Skeletal muscle tissue (tissue), 4 donors: ENCODE measurements around the gene NDUFB7. TPM values are rescaled to one million over a fixed set of nuclear protein-coding genes. Genes with fewer than 3 reads are reported as not detected.
A peak's percentile ranks its signal among the peaks of the same experiment; 100 is the strongest.
"Not testable (repeated sequence)": the region's sequence is repeated elsewhere in the genome, so short reads cannot be mapped to it uniquely, and the experiment has no call there.

Experiments used
- H3K27ac ChIP-seq: one replicate; pipeline ENCODE4 v1.7.0; 2013; ENCODE audit warnings: mild to moderate bottlenecking, low read depth, low read length, inconsistent platforms
- H3K27me3 ChIP-seq, 3 donors: one replicate each; pipeline ENCODE4 v1.7.0; 2013; ENCODE audit warnings: low read length in 3 of 3; ENCODE audit not compliant: control insufficient read depth in 3 of 3, insufficient read depth in 3 of 3
- H3K36me3 ChIP-seq, 3 donors: one replicate each; pipeline ENCODE4 v1.7.0; 2013; ENCODE audit warnings: low read length in 3 of 3; ENCODE audit not compliant: control insufficient read depth in 3 of 3, insufficient read depth in 3 of 3
- H3K4me1 ChIP-seq, 3 donors: one replicate each; pipeline ENCODE4 v1.7.0; 2013; ENCODE audit warnings: low read length in 3 of 3, mild to moderate bottlenecking in 3 of 3; ENCODE audit not compliant: control insufficient read depth in 3 of 3, insufficient read depth in 3 of 3
- H3K4me3 ChIP-seq, 3 donors: one replicate each; pipeline ENCODE4 v1.7.0; 2013; ENCODE audit warnings: low read length in 3 of 3
- H3K9ac ChIP-seq, 3 donors: one replicate each; pipeline ENCODE4 v1.7.0; 2013; ENCODE audit warnings: low read length in 3 of 3, mild to moderate bottlenecking in 3 of 3, moderate library complexity in 2 of 3, low read depth in 1 of 3
- H3K9me3 ChIP-seq, 3 donors: one replicate each; pipeline ENCODE4 v1.7.0; 2013; ENCODE audit warnings: low read length in 3 of 3; ENCODE audit not compliant: control insufficient read depth in 3 of 3
- total RNA-seq: library from RNA; depleted of rRNA; stranded (reverse); fragments of >200 nt; gene quantifications from one replicate; pipeline ENCODE4 v1.2.3, GENCODE V29; 2014
- donor health status: Osteomylitis.

Gene NDUFB7
- total RNA-seq, 1 donor from 2014 or later, result 525 TPM

GRCh38 chr19:14544977-14545715, 26.7 kb downstream of the NDUFB7 start:
- Histone ChIP-seq H3K9ac (peak overlapping the region; percentile 52 to 88 (median 86)), H3K4me3 (peak overlapping the region; percentile 48 to 65 (median 58)), H3K27me3 (no peaks in the 10 kb centered on the region), H3K4me1 (peaks cover 26 to 47% (median 30%) of the 10 kb centered on the region in 3 donors), H3K9me3 (no peaks in the 10 kb centered on the region), H3K27ac (peak overlapping the region; percentile 90), H3K36me3 (peaks cover 8 to 25% (median 13%) of the 10 kb centered on the region in 3 donors)

- Histone ChIP-seq H3K9ac (peak overlapping the region in 1 of 3 donors; percentile 86), H3K27ac (no peak overlapping the region), H3K4me3 (no peak overlapping the region), H3K36me3 (peaks cover 8 to 25% (median 11%) of the 10 kb centered on the region in 3 donors), H3K4me1 (peaks cover 26 to 48% (median 27%) of the 10 kb centered on the region in 3 donors), H3K9me3 (no peaks in the 10 kb centered on the region), H3K27me3 (no peaks in the 10 kb centered on the region)
Measured at GRCh38 chr19:14544047-14544446, 27.8 kb downstream of the NDUFB7 start.

GRCh38 chr19:14542711-14543328, 29.0 kb downstream of the NDUFB7 start:
- Histone ChIP-seq H3K27me3 (no peaks in the 10 kb centered on the region), H3K4me1 (peaks cover 26 to 52% (median 32%) of the 10 kb centered on the region in 3 donors), H3K9ac (peak overlapping the region in 1 of 3 donors; percentile 33), H3K27ac (peak overlapping the region; percentile 36), H3K4me3 (no peak overlapping the region), H3K9me3 (no peaks in the 10 kb centered on the region), H3K36me3 (peaks cover 2 to 18% (median 2%) of the 10 kb centered on the region in 3 donors)

- not testable (repeated sequence) for H3K27ac ChIP-seq, H3K9ac ChIP-seq, H3K27me3 ChIP-seq, H3K4me3 ChIP-seq, H3K9me3 ChIP-seq
- H3K36me3 ChIP-seq, result peaks cover 2 to 18% (median 2%) of the 10 kb centered on the region in 3 donors
- peaks cover 26 to 54% (median 30%) of the 10 kb centered on the region in 3 donors for H3K4me1 ChIP-seq
Measured at GRCh38 chr19:14541979-14542378, 29.9 kb downstream of the NDUFB7 start.

DNA sequence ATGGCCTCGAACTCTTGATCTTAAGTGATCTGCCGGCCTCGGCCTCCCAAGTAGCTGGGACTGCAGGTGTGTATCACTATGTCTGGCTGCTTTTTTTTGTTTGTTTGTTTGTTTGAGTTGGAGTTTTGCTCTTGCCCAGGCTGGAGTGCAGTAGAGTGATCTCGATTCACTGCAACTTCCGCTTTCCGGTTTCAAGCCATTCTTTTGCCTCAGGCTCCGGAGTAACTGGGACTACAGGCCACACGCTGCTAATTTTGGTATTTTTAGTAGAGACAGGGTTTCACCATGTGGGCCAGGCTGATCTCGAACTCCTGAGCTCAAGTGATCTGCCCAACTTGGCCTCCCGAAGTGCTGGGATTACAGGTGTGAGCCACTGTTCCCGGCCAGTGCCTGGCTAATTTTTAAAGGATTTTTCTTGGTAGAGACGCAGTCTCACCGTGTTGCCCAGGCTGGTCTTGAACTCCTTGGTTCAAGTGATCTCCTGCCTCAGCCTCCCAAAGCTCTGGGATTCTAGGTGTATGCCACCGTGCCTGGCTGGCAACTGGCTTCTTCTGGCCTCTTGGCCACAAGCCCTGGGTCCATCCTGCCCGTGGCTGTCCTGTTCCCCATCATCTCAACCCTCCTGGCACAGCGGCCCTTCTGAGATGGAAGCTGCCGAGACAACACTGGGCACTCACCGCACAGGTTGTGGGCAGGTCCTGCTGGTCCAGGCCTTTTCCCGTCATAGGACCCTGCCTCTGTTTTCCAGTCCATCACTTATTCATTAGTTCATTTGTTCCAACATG, 30.9 kb downstream of the NDUFB7 start:
- peaks cover 19 to 43% (median 29%) of the 10 kb centered on the region in 3 donors for H3K4me1 ChIP-seq
- no peak overlapping the region for H3K27ac ChIP-seq
- peaks cover 2 to 18% (median 2%) of the 10 kb centered on the region in 3 donors for H3K36me3 ChIP-seq
- H3K9me3 ChIP-seq, result no peaks in the 10 kb centered on the region
- no peak overlapping the region for H3K4me3 ChIP-seq
- no peak overlapping the region for H3K9ac ChIP-seq
- no peaks in the 10 kb centered on the region for H3K27me3 ChIP-seq

DNA sequence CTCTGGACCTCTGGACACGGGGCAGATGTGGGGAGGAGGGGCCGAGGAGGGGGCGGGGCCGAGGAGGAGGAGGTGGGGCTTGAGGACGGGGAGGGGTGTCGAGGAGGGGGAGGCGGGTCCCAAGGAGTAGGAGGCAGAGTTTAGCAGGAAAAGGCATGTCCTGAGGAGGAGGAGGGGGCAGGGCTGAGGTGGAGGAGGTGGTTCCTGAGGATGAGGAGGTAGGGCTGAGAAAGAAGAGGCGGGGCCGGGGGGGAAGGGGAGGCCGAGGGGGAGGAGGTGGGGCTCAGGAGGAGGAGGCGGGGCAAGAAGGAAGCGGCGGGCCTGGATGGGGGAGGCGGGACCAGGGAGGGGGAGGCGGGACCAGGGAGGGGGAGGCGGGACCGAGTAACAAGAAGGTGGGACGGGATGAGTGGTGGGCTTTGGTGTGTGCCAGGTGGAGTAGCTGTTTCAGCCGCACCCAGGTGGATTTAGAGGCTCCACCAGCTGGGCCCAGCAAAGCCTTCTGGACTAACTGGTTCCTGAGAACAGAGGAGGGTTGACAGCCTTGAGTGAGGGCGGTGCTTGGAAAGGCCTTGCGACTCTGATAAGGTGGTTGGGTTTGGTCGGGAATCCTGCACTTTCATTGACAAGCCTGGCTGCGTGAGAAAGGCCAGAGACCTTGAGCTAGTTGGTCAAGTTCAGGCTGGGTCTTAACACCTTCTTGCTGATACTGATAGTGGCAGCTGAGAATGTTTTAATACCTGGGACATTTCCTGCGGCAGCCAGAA, 34.8 kb downstream of the NDUFB7 start:
- H3K4me3 ChIP-seq, result no peak overlapping the region
- H3K4me1 ChIP-seq, result peaks cover 15 to 31% (median 25%) of the 10 kb centered on the region in 3 donors
- H3K27ac ChIP-seq, result peak overlapping the region; percentile 25

DNA sequence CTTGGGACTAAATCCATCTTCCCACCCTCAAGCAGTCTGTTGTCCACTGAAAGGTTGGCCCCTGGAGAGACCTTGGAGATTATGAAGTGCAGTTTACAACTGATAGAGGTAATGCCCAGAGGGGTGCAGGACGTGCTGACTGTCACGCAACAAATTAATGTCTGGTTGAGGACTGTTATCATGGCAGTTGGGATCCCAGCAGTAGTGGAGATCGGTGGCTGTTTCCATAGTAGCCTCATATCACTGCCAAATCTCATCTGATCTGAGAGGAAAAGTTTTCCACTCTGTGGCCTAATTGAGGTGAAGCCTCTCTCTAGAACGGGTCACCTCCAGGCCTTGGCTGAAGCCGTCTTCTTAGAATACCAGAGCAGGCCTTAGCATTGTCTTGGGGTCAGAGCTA, 38.4 kb downstream of the NDUFB7 start:
- Histone ChIP-seq H3K4me1 (peaks cover 26 to 46% (median 41%) of the 10 kb centered on the region in 3 donors), H3K27me3 (no peaks in the 10 kb centered on the region), H3K27ac (peak overlapping the region; percentile 63), H3K36me3 (peaks cover 0 to 4% (median 4%) of the 10 kb centered on the region in 3 donors), H3K9ac (peak overlapping the region in 2 of 3 donors; percentile 20 to 40), H3K4me3 (no peak overlapping the region), H3K9me3 (no peaks in the 10 kb centered on the region)

More for the DNA sequence above, 34.8 kb downstream of the NDUFB7 start:
- Histone ChIP-seq H3K36me3 (peaks cover 2 to 12% (median 5%) of the 10 kb centered on the region in 3 donors), H3K9me3 (no peaks in the 10 kb centered on the region), H3K9ac (no peak overlapping the region), H3K27me3 (no peaks in the 10 kb centered on the region)

GRCh38 chr19:14530506-14530905, 41.4 kb downstream of the NDUFB7 start:
- Histone ChIP-seq H3K9ac (peak overlapping the region in 2 of 3 donors; percentile 97 to 98), H3K4me1 (peaks cover 26 to 39% (median 31%) of the 10 kb centered on the region in 3 donors), H3K4me3 (peak overlapping the region; percentile 95 to 99 (median 96)), H3K36me3 (peaks cover 4 to 10% (median 10%) of the 10 kb centered on the region in 3 donors), H3K27me3 (no peaks in the 10 kb centered on the region), H3K9me3 (no peaks in the 10 kb centered on the region), H3K27ac (peak overlapping the region; percentile 89)

DNA sequence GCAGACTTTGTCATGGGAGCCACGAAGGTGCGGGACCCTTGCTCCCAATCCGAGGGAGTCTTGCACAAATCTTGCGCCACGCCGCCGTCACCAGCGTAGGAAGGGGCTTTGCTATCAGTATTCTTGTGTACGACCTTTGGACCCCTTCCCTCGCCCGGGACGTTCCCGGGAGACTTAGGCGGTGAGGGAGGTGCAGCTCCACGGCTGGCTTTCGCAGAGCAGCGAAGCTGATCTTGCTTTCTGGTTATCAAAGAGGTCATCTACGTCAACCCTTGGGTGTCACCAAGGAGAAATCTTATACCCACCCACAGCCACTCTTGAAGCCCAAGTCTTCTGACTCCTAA, 41.9 kb downstream of the NDUFB7 start:
- peak overlapping the region; percentile 95 to 99 (median 96) for H3K4me3 ChIP-seq
- no peaks in the 10 kb centered on the region for H3K9me3 ChIP-seq
- peaks cover 26 to 39% (median 31%) of the 10 kb centered on the region in 3 donors for H3K4me1 ChIP-seq
- no peaks in the 10 kb centered on the region for H3K27me3 ChIP-seq
- peak overlapping the region; percentile 89 for H3K27ac ChIP-seq
- peak overlapping the region; percentile 91 to 98 (median 97) for H3K9ac ChIP-seq
- H3K36me3 ChIP-seq, result peaks cover 4 to 11% (median 10%) of the 10 kb centered on the region in 3 donors
